SK-N-SH (cell line): Measurements from ENCODE around the gene PRDX1. TPM values are rescaled to one million over a fixed set of nuclear protein-coding genes. Genes with fewer than 3 reads are reported as not detected.

ENCODE experiments used
- CTCF ChIA-PET: fragments of 300-600, 350-600 bp; formaldehyde crosslinking; extraction: SDS; loops from one replicate; lab custom pipeline; 2021; lab: Yijun Ruan, JAX
- POLR2A ChIA-PET: fragments of 350-600 bp; sonication (Branson Sonifier 250); formaldehyde crosslinking; extraction: SDS; loops from one replicate; lab custom pipeline; 2020; ENCODE audit warnings: antibody characterized with exemption, inconsistent platforms; lab: Yijun Ruan, JAX
- DNase-seq: peaks from one replicate; pipeline ENCODE4 v3.0.0; 2012
- H2AFZ ChIP-seq: fragments of 200-600 bp; sonication (generic); 2 replicates; pipeline ENCODE4 v1.8.1; 2016; ENCODE audit warnings: antibody characterized with exemption, mild to moderate bottlenecking, low read depth
- H3F3A ChIP-seq: fragments of 200-600 bp; sonication (generic); replicated peaks from 2 replicates; pipeline ENCODE3; 2016; ENCODE audit warnings: antibody characterized with exemption, mild to moderate bottlenecking; ENCODE audit not compliant: insufficient read depth
- H3K27ac ChIP-seq, 2 experiments: fragments of 200-500 bp in 1 of 2; fragments of 200-600 bp in 1 of 2; sonication (Bioruptor generic) in 1 of 2; sonication (generic), shearing (Covaris generic) in 1 of 2; 2 replicates each; pipeline versions ENCODE4 v1.5.1 to v1.6.1; 2014 to 2016; ENCODE audit warnings: low read depth in 2 of 2, inconsistent platforms in 1 of 2, low read length in 1 of 2, mild to moderate bottlenecking in 1 of 2, mixed read lengths in 1 of 2
- H3K27me3 ChIP-seq: fragments of 200-600 bp; sonication (generic), shearing (Covaris generic); 2 replicates; pipeline ENCODE4 v1.6.1; 2016; ENCODE audit warnings: mixed run types; ENCODE audit not compliant: insufficient read depth
- H3K36me3 ChIP-seq, 2 experiments: fragments of 200-500 bp in 1 of 2; fragments of 200-600 bp in 1 of 2; sonication (Bioruptor generic) in 1 of 2; sonication (generic) in 1 of 2; replicated peaks in 1 of 2; 2 replicates each; pipeline versions ENCODE3 to v1.5.1; 2014 to 2016; ENCODE audit warnings: low read length in 1 of 2, mild to moderate bottlenecking in 1 of 2; ENCODE audit not compliant: insufficient read depth in 2 of 2, control insufficient read depth in 1 of 2
- H3K4me1 ChIP-seq, 2 experiments: fragments of 200-500 bp in 1 of 2; fragments of 200-600 bp in 1 of 2; sonication (Bioruptor generic) in 1 of 2; sonication (generic), shearing (Covaris generic) in 1 of 2; 2 replicates each; pipeline versions ENCODE4 v1.5.1 to v1.6.1; 2014 to 2016; ENCODE audit warnings: low read depth in 1 of 2, low read length in 1 of 2, mixed run types in 1 of 2; ENCODE audit not compliant: insufficient read depth in 2 of 2, control insufficient read depth in 1 of 2
- H3K4me2 ChIP-seq: fragments of 200-600 bp; sonication (generic), shearing (Covaris generic); 2 replicates; pipeline ENCODE4 v1.6.1; 2017; ENCODE audit warnings: mixed run types
- H3K4me3 ChIP-seq, 2 experiments: fragments of 200-500 bp in 1 of 2; fragments of 200-600 bp in 1 of 2; sonication (Bioruptor generic) in 1 of 2; sonication (generic), shearing (Covaris generic) in 1 of 2; 2 replicates each; pipeline versions ENCODE4 v1.5.1 to v1.8.1; 2014 to 2016; ENCODE audit warnings: low read depth in 2 of 2, inconsistent platforms in 1 of 2, low read length in 1 of 2, mild to moderate bottlenecking in 1 of 2, mixed read lengths in 1 of 2, moderate library complexity in 1 of 2
- H3K79me2 ChIP-seq: fragments of 200-600 bp; sonication (generic); 2 replicates; pipeline ENCODE4 v1.8.1; 2017; ENCODE audit warnings: mild to moderate bottlenecking; ENCODE audit not compliant: insufficient read depth
- H3K9ac ChIP-seq: fragments of 200-600 bp; sonication (generic); 2 replicates; pipeline ENCODE4 v1.6.1; 2017; ENCODE audit warnings: mixed run types
- H3K9me2 ChIP-seq: fragments of 200-600 bp; sonication (generic); 2 replicates; pipeline ENCODE4 v1.6.1; 2017; ENCODE audit warnings: mixed run types
- H3K9me3 ChIP-seq: fragments of 200-600 bp; sonication (generic); 2 replicates; pipeline ENCODE4 v1.6.1; 2017; ENCODE audit warnings: mixed run types, mild to moderate bottlenecking, moderate library complexity
- H4K20me1 ChIP-seq: fragments of 200-600 bp; sonication (generic); 2 replicates; pipeline ENCODE4 v1.6.1; 2017; ENCODE audit warnings: mild to moderate bottlenecking, mixed run types; ENCODE audit not compliant: insufficient read depth
- CTCF ChIP-seq: fragments of 200-600 bp; sonication (generic); IDR thresholded peaks from 2 replicates; pipeline ENCODE4 v1.6.1; 2017; ENCODE audit warnings: antibody characterized with exemption, mild to moderate bottlenecking, moderate library complexity
- FOSL2 ChIP-seq: IDR thresholded peaks from 2 replicates; pipeline ENCODE4 v1.4.0; 2012; ENCODE audit warnings: low read depth, mild to moderate bottlenecking, moderate library complexity, borderline replicate concordance
- FOXJ3 ChIP-seq: sonication (generic); formaldehyde crosslinking; IDR thresholded peaks from 2 replicates; pipeline ENCODE4 v1.5.1; 2020; ENCODE audit warnings: mild to moderate bottlenecking, missing genetic modification reagents
- GATA2 ChIP-seq: sonication (generic); formaldehyde crosslinking; IDR thresholded peaks from 2 replicates; pipeline ENCODE4 v1.5.0; 2020; ENCODE audit warnings: mild to moderate bottlenecking, missing genetic modification reagents
- MXI1 ChIP-seq: IDR thresholded peaks from 2 replicates; pipeline ENCODE4 v1.6.1; 2012; ENCODE audit warnings: mild to moderate bottlenecking, low read depth, low read length, improper control_type of control experiment
- RAD21 ChIP-seq: IDR thresholded peaks from 2 replicates; pipeline ENCODE4 v1.6.1; 2012; ENCODE audit warnings: mild to moderate bottlenecking, low read length
- RXRA ChIP-seq: IDR thresholded peaks from 2 replicates; pipeline ENCODE4 v1.4.0; 2012; ENCODE audit warnings: low read depth, mild to moderate bottlenecking, borderline replicate concordance
- SMC3 ChIP-seq: IDR thresholded peaks from 2 replicates; pipeline ENCODE4 v1.6.1; 2012; ENCODE audit warnings: low read depth, low read length, improper control_type of control experiment
- TEAD4 ChIP-seq: IDR thresholded peaks from 2 replicates; pipeline ENCODE4 v1.4.0; 2012; ENCODE audit warnings: mild to moderate bottlenecking, borderline replicate concordance; ENCODE audit not compliant: insufficient read depth
- YY1 ChIP-seq: IDR thresholded peaks from 2 replicates; pipeline ENCODE4 v1.4.0; 2012; ENCODE audit warnings: low read depth, mild to moderate bottlenecking
- WGBS: methylation state at CpG from one replicate; pipeline ENCODE4 v1.1.6; 2017; ENCODE audit warnings: low lambda C conversion rate; 5-methylcytosine and 5-hydroxymethylcytosine counted together
- polyA plus RNA-seq, 3 experiments: library from polyadenylated mRNA; depleted of rRNA; stranded (reverse); fragments of >200 nt; gene quantifications; 2 replicates each; pipeline ENCODE4 v1.2.3, GENCODE V29; 2012

The PRDX1 gene
- polyA plus RNA-seq, 1 of the 3 experiments (the other 2 are of a cell fraction), result 467 TPM

- POLR2A ChIA-PET, result interaction anchor here (4.3 kb wide), 1 partner anchor 23 kb away, joined by 39 read pairs; the partner anchor contains the start of gene PRDX1
- Histone ChIP-seq H3K27me3 (no peaks in the 10 kb centered on the region), H3F3A (no peaks in the 10 kb centered on the region)
- DNase-seq, result no peak
- TF ChIP-seq SMC3, result no peak
- TF ChIP-seq, all 33 proteins: peak for 0
- no peaks in the 10 kb centered on the region for H3K9me2 ChIP-seq
- H3K79me2 ChIP-seq, result no peaks in the 10 kb centered on the region
- no peaks in the 10 kb centered on the region for H3K9me3 ChIP-seq
- CTCF ChIA-PET, result interaction anchor here (0.6 to 5.0 kb wide), 4 partner anchors 13 to 136 kb away, joined by 3 to 34 read pairs (median 4); no protein-coding TSS in a partner anchor
- H3K36me3 ChIP-seq, result no peaks in the 10 kb centered on the region
- peaks cover 0 to 15% of the 10 kb centered on the region in 2 experiments; a peak in 1 of 4 replicates for H3K4me1 ChIP-seq
- no peak overlapping the region for H2AFZ ChIP-seq
- no peak overlapping the region for H3K27ac ChIP-seq
- H3K4me2 ChIP-seq, result no peak overlapping the region
- no peaks in the 10 kb centered on the region for H4K20me1 ChIP-seq
- no peak overlapping the region for H3K4me3 ChIP-seq
- no peak overlapping the region for H3K9ac ChIP-seq
Measured at GRCh38 chr1:45498279-45498678, 23.4 kb downstream of the PRDX1 start.

- no peaks in the 10 kb centered on the region for H3K27me3 ChIP-seq
- H3K9me2 ChIP-seq, result no peaks in the 10 kb centered on the region
- WGBS, result 25% methylated on average over 2 of the region's 2 CpGs
- no peak overlapping the region for H3K9ac ChIP-seq
- DNase-seq, result peak; percentile 75
- no peak overlapping the region for H2AFZ ChIP-seq
- H4K20me1 ChIP-seq, result no peaks in the 10 kb centered on the region
- no peak overlapping the region for H3K27ac ChIP-seq
- no peaks in the 10 kb centered on the region for H3K9me3 ChIP-seq
- no peaks in the 10 kb centered on the region for H3F3A ChIP-seq
- peaks cover 0 to 5% of the 10 kb centered on the region in 2 experiments; a peak in 2 of 4 replicates for H3K4me1 ChIP-seq
- no peaks in the 10 kb centered on the region for H3K79me2 ChIP-seq
- POLR2A ChIA-PET, result interaction anchor here (0.6 to 3.7 kb wide), 4 partner anchors 15 to 190 kb away, joined by 3 to 24 read pairs (median 4); partner anchors contain the start of genes MUTYH, PRDX1 and TOE1
- no peak overlapping the region for H3K4me2 ChIP-seq
- TF ChIP-seq GATA2 (CRISPR knock-in tag), result no peak
- no peak for TF ChIP-seq YY1
- TF ChIP-seq FOSL2, result no peak
- no peak for TF ChIP-seq FOXJ3 (CRISPR knock-in tag)
- TF ChIP-seq MXI1, result no peak
- TF ChIP-seq CTCF, result peak; percentile 69
- peak; percentile 82 for TF ChIP-seq SMC3
- TF ChIP-seq RXRA, result no peak
- TF ChIP-seq RAD21, result peak; percentile 74
- no peak for TF ChIP-seq TEAD4
- TF ChIP-seq, all 33 proteins: peak for 3
- Histone ChIP-seq H3K36me3 (no peaks in the 10 kb centered on the region), H3K4me3 (no peak overlapping the region; a peak in 1 of 4 replicates)
- CTCF ChIA-PET, result interaction anchor here (0.7 to 7.9 kb wide), 35 partner anchors 13 to 663 kb away, joined by 3 to 158 read pairs (median 4); partner anchors contain the start of genes AKR1A1, HECTD3, HPDL and MUTYH
Measured at GRCh38 chr1:45493116-45493697, 28.5 kb downstream of the PRDX1 start.
